Stimulated activated CD8-positive, alpha-beta memory T cell treated with anti-CD3 and anti-CD28 coated beads, Interleukin-15, amount 100 ng/mL, for 1 hour (primary cell): ENCODE data around the gene TMEM190.

Experiments used
- DNase-seq: peaks from one replicate; pipeline ENCODE4 v3.0.0-alpha.2; 2020; ENCODE audit warnings: low read depth

Gene TMEM190

GRCh38 chr19:55372316-55373081, 4.1 kb upstream of the TMEM190 start:
- no peak for DNase-seq

- DNase-seq = no peak
Observed at GRCh38 chr19:55373306-55373992, 3.2 kb upstream of the TMEM190 start.

- DNase-seq = no peak
Observed at GRCh38 chr19:55373993-55374757, 2.5 kb upstream of the TMEM190 start.

- DNase-seq = no peak
Observed at GRCh38 chr19:55377356-55378131, 918 bp downstream of the TMEM190 start.

- no peak for DNase-seq
Observed at GRCh38 chr19:55379174-55379573, 2.5 kb downstream of the TMEM190 start.

- no peak for DNase-seq
Observed at GRCh38 chr19:55382013-55382412, 5.4 kb downstream of the TMEM190 start.

- no peak for DNase-seq
Observed at GRCh38 chr19:55382522-55383054, 6.0 kb downstream of the TMEM190 start.

- no peak for DNase-seq
Observed at GRCh38 chr19:55383279-55384130, 6.9 kb downstream of the TMEM190 start.

GRCh38 chr19:55384131-55384919, 7.7 kb downstream of the TMEM190 start, which contains the start of gene TMEM238:
Gene TMEM238, minus strand, starts transcription at chr19:55384292. Its CDS starts 33 bp downstream, at chr19:55384259.
- no peak for DNase-seq

- peak; percentile 83 for DNase-seq
Observed at GRCh38 chr19:55384920-55385723, 8.5 kb downstream of the TMEM190 start.

GRCh38 chr19:55385724-55386492, 9.3 kb downstream of the TMEM190 start, which contains the start of gene RPL28:
Gene RPL28, plus strand, starts transcription at chr19:55385932. Its CDS starts 426 bp downstream, at chr19:55386358.
- peak; percentile 96 for DNase-seq

GRCh38 chr19:55386493-55386971, 9.9 kb downstream of the TMEM190 start:
- DNase-seq = no peak

- no peak for DNase-seq
Observed at GRCh38 chr19:55387736-55388497, 11.3 kb downstream of the TMEM190 start.

- DNase-seq = no peak
Observed at GRCh38 chr19:55389386-55390317, 13.0 kb downstream of the TMEM190 start.

GRCh38 chr19:55390461-55390880, 13.8 kb downstream of the TMEM190 start:
- no peak for DNase-seq

GRCh38 chr19:55391191-55391670, 14.6 kb downstream of the TMEM190 start:
- no peak for DNase-seq
